GM12878 (cell line): ENCODE results near the gene B4GALT1. TPM values are rescaled to one million over a fixed set of nuclear protein-coding genes. Genes with fewer than 3 reads are reported as not detected.
A peak's percentile ranks its signal among the peaks of the same experiment; 100 is the strongest.

ENCODE experiments used
- ATAC-seq: fragments of 200-7000 bp; cut with Tn5 transposase; 3 replicates; pipeline ENCODE4 v1.9.1; 2020; ENCODE audit warnings: mild to moderate bottlenecking, moderate library complexity
- BruUV-seq: library from RNA; stranded (reverse); fragments of 400-500 nt; replicated peaks from 2 replicates; lab custom pipeline; 2021; lab: Mats Ljungman, UMichigan
- CTCF ChIA-PET: fragments of 300-600 bp; sonication (Branson Sonifier 250); formaldehyde crosslinking; extraction: SDS; loops from one replicate; lab custom pipeline; 2021; ENCODE audit warnings: inconsistent platforms; lab: Yijun Ruan, JAX
- POLR2A ChIA-PET: fragments of 350-600 bp; formaldehyde crosslinking; extraction: SDS; loops from one replicate; lab custom pipeline; 2021; ENCODE audit warnings: inconsistent platforms; lab: Charles Lee
- RAD21 ChIA-PET: fragments of 300-600 bp; sonication (Branson Sonifier 250); formaldehyde crosslinking; loops from one replicate; lab custom pipeline; 2023; ENCODE audit warnings: antibody characterized with exemption; ENCODE audit not compliant: unreplicated experiment; lab: Charles Lee
- SMC1A ChIA-PET: fragments of 300-600 bp; sonication (Branson Sonifier 250); formaldehyde crosslinking; loops from one replicate; lab custom pipeline; 2023; ENCODE audit not compliant: unreplicated experiment, uncharacterized antibody; lab: Charles Lee
- DNase-seq: peaks from one replicate; pipeline ENCODE4 v3.0.0-alpha.2; 2011; ENCODE audit warnings: low read depth, low spot score
- FAIRE-seq: peaks from 3 replicates; lab custom pipeline; 2011; peaks lifted over from hg19 to GRCh38; lab: Jason Lieb, UNC
- H2AFZ ChIP-seq: 2 replicates; pipeline ENCODE4 v1.6.0; 2011; ENCODE audit warnings: low read depth, low read length, control low read depth; ENCODE audit not compliant: control insufficient read depth
- H3K27ac ChIP-seq: 2 replicates; pipeline ENCODE4 v1.5.1; 2011; ENCODE audit warnings: control low read depth; ENCODE audit not compliant: control insufficient read depth, insufficient read depth
- H3K27me3 ChIP-seq, 2 experiments: replicated peaks in 1 of 2; 2 replicates each; pipeline versions ENCODE4 v1.6.0 to v1.6.1; 2011; ENCODE audit warnings: low read length in 1 of 2; ENCODE audit not compliant: control insufficient read depth in 2 of 2, insufficient read depth in 2 of 2
- H3K36me3 ChIP-seq, 2 experiments: 2 replicates each; pipeline ENCODE4 v1.5.1; 2011; ENCODE audit warnings: low read length in 1 of 2; ENCODE audit not compliant: control insufficient read depth in 2 of 2, insufficient read depth in 2 of 2
- H3K4me1 ChIP-seq: 2 replicates; pipeline ENCODE4 v1.6.1; 2011; ENCODE audit warnings: mild to moderate bottlenecking, low read length, moderate library complexity, mixed read lengths; ENCODE audit not compliant: control insufficient read depth, insufficient read depth
- H3K4me2 ChIP-seq: 2 replicates; pipeline ENCODE4 v1.6.0; 2011; ENCODE audit warnings: control low read depth; ENCODE audit not compliant: control insufficient read depth, insufficient read depth
- H3K4me3 ChIP-seq: fragments of 200-600 bp; sonication (generic); 2 replicates; pipeline ENCODE4 v1.5.1; 2016
- H3K79me2 ChIP-seq: 2 replicates; pipeline ENCODE4 v1.6.0; 2011; ENCODE audit warnings: low read length; ENCODE audit not compliant: control insufficient read depth, insufficient read depth
- H3K9ac ChIP-seq: 2 replicates; pipeline ENCODE4 v1.8.0; 2011; ENCODE audit warnings: low read length, control low read depth, mixed read lengths; ENCODE audit not compliant: control insufficient read depth, insufficient read depth
- H3K9me3 ChIP-seq: replicated peaks from 3 replicates; pipeline ENCODE4 v1.5.1; 2011; ENCODE audit warnings: mild to moderate bottlenecking, low read length; ENCODE audit not compliant: control insufficient read depth, insufficient read depth
- H4K20me1 ChIP-seq: 2 replicates; pipeline ENCODE4 v1.6.0; 2011; ENCODE audit not compliant: control insufficient read depth, insufficient read depth
- CBFB ChIP-seq: IDR thresholded peaks from 2 replicates; pipeline ENCODE4 v1.6.1; 2016; ENCODE audit warnings: antibody characterized with exemption, low read depth
- EGR1 ChIP-seq, 2 experiments: IDR thresholded peaks; 1 replicate in 1 of 2; 2 replicates in 1 of 2; pipeline ENCODE4 v1.6.1; 2011 to 2012; ENCODE audit warnings: low read depth in 2 of 2, low read length in 2 of 2, borderline replicate concordance in 1 of 2, mild to moderate bottlenecking in 1 of 2, moderate library complexity in 1 of 2
- GATAD2B ChIP-seq: fragments of 450-650 bp; conservative IDR thresholded peaks from 2 replicates; pipeline ENCODE4 v1.6.1; 2017; ENCODE audit warnings: low read depth, mild to moderate bottlenecking, moderate library complexity
- IKZF2 ChIP-seq, 2 experiments: fragments of 450-650 bp; IDR thresholded peaks; 2 replicates each; pipeline ENCODE4 v1.6.1; 2017; ENCODE audit warnings: mild to moderate bottlenecking in 2 of 2, moderate library complexity in 2 of 2
- NR2C2 ChIP-seq: IDR thresholded peaks from 2 replicates; pipeline ENCODE4 v1.6.1; 2011; ENCODE audit warnings: borderline replicate concordance, low read depth; ENCODE audit not compliant: control insufficient read depth, insufficient read length
- NR2F1 ChIP-seq: fragments of 450-650 bp; conservative IDR thresholded peaks from 2 replicates; pipeline ENCODE4 v1.6.1; 2017; ENCODE audit warnings: mild to moderate bottlenecking
- REST ChIP-seq: IDR thresholded peaks from 2 replicates; pipeline ENCODE4 v1.6.1; 2012; ENCODE audit warnings: mild to moderate bottlenecking, low read depth, low read length
- SP1 ChIP-seq: IDR thresholded peaks from one replicate; pipeline ENCODE4 v1.6.1; 2011; ENCODE audit warnings: low read depth, low read length
- STAT1 ChIP-seq: fragments of 450-650 bp; conservative IDR thresholded peaks from 2 replicates; pipeline ENCODE4 v1.6.1; 2014; ENCODE audit warnings: antibody characterized with exemption, mild to moderate bottlenecking
- STAT3 ChIP-seq: IDR thresholded peaks from 2 replicates; pipeline ENCODE4 v1.6.1; 2011; ENCODE audit warnings: low read depth, low read length, improper control_type of control experiment
- WGBS: methylation state at CpG from one replicate; pipeline ENCODE4 v1.1.6; 2016; ENCODE audit warnings: low lambda C conversion rate; ENCODE audit not compliant: insufficient replicate concordance, insufficient coverage; ENCODE audit errors: missing lambda C conversion rate; 5-methylcytosine and 5-hydroxymethylcytosine counted together
- in situ Hi-C: fragments of 300-500 bp; cut with MboI; formaldehyde crosslinking; loops from 9 replicates; pipeline ENCODE4 v1.14.3; 2018; ENCODE audit warnings: mixed read lengths
- intact Hi-C: fragments of 100-400 bp; cut with micrococcal nuclease; formaldehyde crosslinking; loops from one replicate; pipeline ENCODE4 v1.14.2; 2022; ENCODE audit not compliant: unreplicated experiment
- polyA plus RNA-seq, 11 experiments: library from polyadenylated mRNA; depleted of rRNA in 4 of 11; unstranded in 6 of 11; stranded (reverse) in 5 of 11; fragments of >200 nt; fragmentation: Nextera tagmentation in 4 of 11; fragmentation: Illumina TruSeq in 1 of 11; extraction: Ambion mirVana in 4 of 11; extraction: Trizol in 1 of 11; gene quantifications; 1 replicate in 1 of 11; 2 replicates in 10 of 11; pipeline versions ENCODE4 v1.2.1 to v1.2.3, GENCODE V29; 2011 to 2016; ENCODE audit warnings: inconsistent platforms in 2 of 11, missing spikeins in 2 of 11, low read depth in 1 of 11
- total RNA-seq, 4 experiments: library from RNA; depleted of rRNA in 3 of 4; stranded (reverse); fragments of >200 nt in 3 of 4; fragmentation: Illumina TruSeq in 1 of 4; extraction: Trizol in 1 of 4; gene quantifications; 2 replicates each; pipeline versions ENCODE4 v1.2.1 to v1.2.3, GENCODE V29; 2013 to 2021

B4GALT1 gene
- total and polyA plus RNA-seq, 10 of the 15 experiments (the other 5 are each of a cell fraction or from before 2014, with no cell fraction given): 12.7 to 79.0 (median 41.0) TPM

- no peak overlapping the region for H2AFZ ChIP-seq
- peak overlapping the region; percentile 82 for H3K4me2 ChIP-seq
- H3K9me3 ChIP-seq: no peaks in the 10 kb centered on the region
- H4K20me1 ChIP-seq: no peaks in the 10 kb centered on the region
- in situ Hi-C loops (no loop called here), intact Hi-C loops (no loop called here)
- peak overlapping the region; percentile 15; the same call in 1 of the 2 replicates for H3K4me3 ChIP-seq
- CTCF ChIA-PET: interaction anchor here (1.0 to 4.1 kb wide), 5 partner anchors 13 to 23 kb away, joined by 3 to 21 read pairs (median 4); no protein-coding TSS in a partner anchor
- H3K9ac ChIP-seq: peak overlapping the region; percentile 31
- no TSS peak for BruUV-seq
- TF ChIP-seq EGR1 (IDR thresholded peaks at IDR 0.05; ENCODE audit: borderline replicate concordance in 1 of 2, low read depth in 2 of 2, low read length in 2 of 2): peak in 1 of 2 experiments; percentile 74; a peak in 1 of 3 replicates
- no peak for TF ChIP-seq SP1
- H3K27ac ChIP-seq: peak overlapping the region; percentile 85
- H3K27me3 ChIP-seq: no peaks in the 10 kb centered on the region
- H3K36me3 ChIP-seq: peaks cover 11% of the 10 kb centered on the region in 2 experiments
- 53% methylated on average over 7 of the region's 7 CpGs for WGBS
- FAIRE-seq (no peak), ATAC-seq (no peak), DNase-seq (no peak)
- peaks cover 86% of the 10 kb centered on the region for H3K79me2 ChIP-seq
- SMC1A ChIA-PET: interaction anchor here (1.0 to 12.9 kb wide), 4 partner anchors 8 to 65 kb away, joined by 3 to 172 read pairs (median 44); no protein-coding TSS in a partner anchor
- RAD21 ChIA-PET: interaction anchor here (0.6 kb wide), 1 partner anchor 87 kb away, joined by 3 read pairs; no protein-coding TSS in a partner anchor
- H3K4me1 ChIP-seq: peaks cover 86% of the 10 kb centered on the region
- POLR2A ChIA-PET: interaction anchor here (1.3 to 1.6 kb wide), 2 partner anchors 22 to 29 kb away, joined by 3 to 4 read pairs; partner anchors contain the start of gene B4GALT1
These were observed 28.4 kb downstream of the B4GALT1 start for GRCh38 chr9:33138768-33139167.

GRCh38 chr9:33137781-33138264, 29.3 kb downstream of the B4GALT1 start:
- H3K27ac ChIP-seq: peak overlapping the region; percentile 85
- FAIRE-seq: no peak
- intact Hi-C loops: no loop called here
- H3K4me3 ChIP-seq: peak overlapping the region; percentile 15; the same call in 1 of the 2 replicates
- peaks cover 77% of the 10 kb centered on the region for H3K79me2 ChIP-seq
- no peaks in the 10 kb centered on the region for H3K9me3 ChIP-seq
- RAD21 ChIA-PET: interaction anchor here (1.2 to 3.2 kb wide), 2 partner anchors 21 to 88 kb away, joined by 5 to 22 read pairs; no protein-coding TSS in a partner anchor
- H2AFZ ChIP-seq: no peak overlapping the region
- CTCF ChIA-PET: interaction anchor here (1.0 to 4.1 kb wide), 4 partner anchors 13 to 55 kb away, joined by 3 to 21 read pairs (median 3); no protein-coding TSS in a partner anchor
- H3K36me3 ChIP-seq: peaks cover 17 to 18% of the 10 kb centered on the region in 2 experiments
- ATAC-seq: peak; percentile 36
- SMC1A ChIA-PET: interaction anchor here (1.0 to 12.9 kb wide), 5 partner anchors 10 to 21 kb away, joined by 5 to 172 read pairs (median 5); no protein-coding TSS in a partner anchor
- DNase-seq: no peak
- POLR2A ChIA-PET: interaction anchor here (0.6 to 1.8 kb wide), 6 partner anchors 11 to 121 kb away, joined by 3 to 4 read pairs (median 3); partner anchors contain the start of gene B4GALT1
- no peaks in the 10 kb centered on the region for H4K20me1 ChIP-seq
- peak overlapping the region; percentile 31 for H3K9ac ChIP-seq
- H3K4me1 ChIP-seq: peaks cover 77% of the 10 kb centered on the region
- BruUV-seq: no TSS peak
- 43% methylated on average over 11 of the region's 11 CpGs for WGBS
- in situ Hi-C loops: no loop called here
- peak overlapping the region; percentile 82 for H3K4me2 ChIP-seq
- H3K27me3 ChIP-seq: no peaks in the 10 kb centered on the region
- TF ChIP-seq STAT3: no peak
- peak; percentile 61 for TF ChIP-seq NR2F1
- TF ChIP-seq NR2C2: no peak
- no peak for TF ChIP-seq CBFB
- TF ChIP-seq STAT1: no peak
- TF ChIP-seq REST: no peak
- TF ChIP-seq GATAD2B: 0 out of 2 replicates have a peak, but pooled peaks have one; percentile 40
- TF ChIP-seq IKZF2 (IDR thresholded peaks at IDR 0.05): no peak
